PFSK-1 (cell line): ENCODE measurements around the gene CAMSAP3.

Experiments
- FOXP2 ChIP-seq: optimal IDR thresholded peaks from 2 replicates; pipeline ENCODE3; 2011; ENCODE audit warnings: borderline replicate concordance, control low read depth, inconsistent platforms; ENCODE audit not compliant: insufficient read depth; ENCODE audit errors: extremely low read length, extremely low read depth
- POLR2AphosphoS5 ChIP-seq: IDR thresholded peaks from 2 replicates; pipeline ENCODE4 v1.6.1; 2012; ENCODE audit warnings: low read depth, mild to moderate bottlenecking, control low read depth, low read length, moderate library complexity
- REST ChIP-seq, 2 experiments: IDR thresholded peaks; 2 replicates each; pipeline versions ENCODE4 v1.6.1 to v1.8.0; 2011 to 2012; ENCODE audit warnings: low read depth in 2 of 2, low read length in 2 of 2, control low read depth in 1 of 2, inconsistent platforms in 1 of 2, mild to moderate bottlenecking in 1 of 2, moderate library complexity in 1 of 2; ENCODE audit not compliant: insufficient read depth in 1 of 2
- SIN3A ChIP-seq: IDR thresholded peaks from 2 replicates; pipeline ENCODE4 v1.6.1; 2012; ENCODE audit warnings: mild to moderate bottlenecking, low read length, moderate library complexity, borderline replicate concordance; ENCODE audit not compliant: insufficient read depth
- TAF1 ChIP-seq: IDR thresholded peaks from 2 replicates; pipeline ENCODE4 v1.6.1; 2012; ENCODE audit warnings: low read length, control low read depth, borderline replicate concordance; ENCODE audit not compliant: insufficient read depth

Gene CAMSAP3

GRCh38 chr19:7663706-7664105 is 68.0 kb downstream of the CAMSAP3 start:
- TF ChIP-seq FOXP2 (no peak), POLR2AphosphoS5 (no peak), REST (IDR thresholded peaks at IDR 0.05; ENCODE audit: insufficient read depth in 1 of 2, low read depth in 2 of 2, low read length in 2 of 2) (no peak), TAF1 (no peak), SIN3A (no peak)

GRCh38 chr19:7665076-7665475 is 69.4 kb downstream of the CAMSAP3 start:
- TF ChIP-seq FOXP2 (no peak), TAF1 (no peak)
